Islet precursor cell (in vitro differentiated cells): ENCODE data around the gene ARHGEF12.
A peak's percentile ranks its signal among the peaks of the same experiment; 100 is the strongest.

ENCODE experiments used
- DNase-seq: peaks from one replicate; pipeline ENCODE4 v3.0.0-alpha.2; 2018

ARHGEF12 gene

GRCh38 chr11:120432056-120433018 lies 96.1 kb downstream of the ARHGEF12 start:
- peak; percentile 63 for DNase-seq

- no peak for DNase-seq
Observed at GRCh38 chr11:120441592-120441991, 105.4 kb downstream of the ARHGEF12 start.

- no peak for DNase-seq
Observed at GRCh38 chr11:120442031-120442430, 105.8 kb downstream of the ARHGEF12 start.

- no peak for DNase-seq
Observed at GRCh38 chr11:120446802-120447201, 110.6 kb downstream of the ARHGEF12 start.

GRCh38 chr11:120448240-120448639 lies 112.0 kb downstream of the ARHGEF12 start:
- no peak for DNase-seq

GRCh38 chr11:120455487-120455886 lies 119.3 kb downstream of the ARHGEF12 start:
- DNase-seq = no peak

- no peak for DNase-seq
Observed at GRCh38 chr11:120457996-120458395, 121.8 kb downstream of the ARHGEF12 start.

- no peak for DNase-seq
Observed at GRCh38 chr11:120462825-120463224, 126.6 kb downstream of the ARHGEF12 start.

- no peak for DNase-seq
Observed at GRCh38 chr11:120465921-120466534, 129.8 kb downstream of the ARHGEF12 start.

GRCh38 chr11:120467627-120468026 lies 131.4 kb downstream of the ARHGEF12 start:
- DNase-seq = no peak

- DNase-seq = no peak
Observed at GRCh38 chr11:120471131-120471530, 134.9 kb downstream of the ARHGEF12 start.

- DNase-seq = no peak
Observed at GRCh38 chr11:120471994-120472393, 135.8 kb downstream of the ARHGEF12 start.

GRCh38 chr11:120473503-120473902 lies 137.3 kb downstream of the ARHGEF12 start:
- no peak for DNase-seq

GRCh38 chr11:120482149-120482548 lies 145.9 kb downstream of the ARHGEF12 start:
- no peak for DNase-seq

GRCh38 chr11:120484722-120485121 lies 148.5 kb downstream of the ARHGEF12 start:
- no peak for DNase-seq

- no peak for DNase-seq
Observed at GRCh38 chr11:120486138-120486537, 149.9 kb downstream of the ARHGEF12 start.

GRCh38 chr11:120489799-120490198 lies 153.6 kb downstream of the ARHGEF12 start:
- no peak for DNase-seq

GRCh38 chr11:120492486-120492885 lies 156.3 kb downstream of the ARHGEF12 start:
- no peak for DNase-seq

GRCh38 chr11:120494595-120494994 lies 158.4 kb downstream of the ARHGEF12 start:
- DNase-seq = no peak

- no peak for DNase-seq
Observed at GRCh38 chr11:120499088-120499487, 162.9 kb downstream of the ARHGEF12 start.

- no peak for DNase-seq
Observed at GRCh38 chr11:120499859-120500258, 163.6 kb downstream of the ARHGEF12 start.

GRCh38 chr11:120500414-120501071 lies 164.3 kb downstream of the ARHGEF12 start:
- DNase-seq = no peak

GRCh38 chr11:120501440-120501839 lies 165.2 kb downstream of the ARHGEF12 start:
- DNase-seq = no peak
